Right renal cortex interstitium (tissue), 3 donors: ENCODE data around the gene BTG3. TPM values are rescaled to one million over a fixed set of nuclear protein-coding genes. Genes with fewer than 3 reads are reported as not detected.

Experiments used
- polyA plus RNA-seq, 3 donors: library from polyadenylated mRNA; unstranded; fragments of 120-200 nt; gene quantifications; one replicate each; pipeline ENCODE4 v1.2.1, GENCODE V29; 2013; ENCODE audit not compliant: insufficient read length in 3 of 3

Gene BTG3
- polyA plus RNA-seq, 3 donors: 37.5 to 42.9 (median 38.7) TPM

Other genes starting within 250 kb of the BTG3 start
- gene CXADR, start 99.9 kb downstream of the BTG3 start, polyA plus RNA-seq: 10 to 100 TPM; 37.7 to 44.0 (median 39.1) TPM
- gene C21orf91, start 206.5 kb upstream of the BTG3 start, polyA plus RNA-seq: 10 to 100 TPM; 28.9 to 32.6 (median 29.1) TPM